Measurements from ENCODE around the gene GPATCH4.
"Not testable (repeated sequence)": the region's sequence is repeated elsewhere in the genome, so short reads cannot be mapped to it uniquely, and the experiment has no call there.

Gene GPATCH4

DNA sequence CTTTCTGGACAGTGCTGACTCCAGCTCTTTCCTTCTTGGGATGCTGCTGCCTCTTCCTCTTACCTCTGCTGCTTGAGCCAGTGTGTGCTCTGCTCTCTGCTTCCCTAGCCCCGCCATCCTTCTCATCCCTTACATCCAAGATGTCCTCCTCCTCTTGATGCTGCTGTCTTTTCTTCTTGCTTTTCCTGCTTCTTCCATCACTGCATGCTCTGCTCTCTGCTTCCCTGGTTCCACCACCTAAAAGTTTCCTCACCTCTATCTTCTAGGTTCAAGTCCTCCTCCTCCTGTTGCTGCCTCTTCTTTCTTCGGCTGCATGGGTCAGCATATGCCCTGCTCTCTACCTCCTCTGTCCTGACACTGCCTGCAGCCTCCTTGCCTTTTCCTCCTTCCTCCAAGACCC, 6.3 kb downstream of the GPATCH4 start:
- no peak for DNase-seq

DNA sequence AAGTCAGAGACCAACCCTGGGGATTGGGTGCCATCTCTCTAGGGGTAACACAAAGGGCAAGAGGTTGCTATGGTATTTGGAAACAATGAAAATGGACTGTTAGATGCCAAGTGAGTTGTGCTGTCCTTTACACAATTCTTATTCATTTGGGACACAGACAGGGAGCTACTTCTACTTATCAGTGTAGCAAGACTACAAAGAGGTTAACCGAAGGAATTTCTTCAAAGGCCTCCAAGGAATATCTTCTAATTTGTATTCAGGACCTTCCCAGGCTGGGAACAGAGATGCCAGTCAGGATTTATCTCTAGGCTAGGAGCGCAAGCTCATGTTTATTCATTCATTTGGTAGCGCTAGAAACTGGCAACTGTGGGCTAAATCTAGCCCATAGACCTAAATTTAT, 7.1 kb downstream of the GPATCH4 start:
- DNase-seq, result no peak

DNA sequence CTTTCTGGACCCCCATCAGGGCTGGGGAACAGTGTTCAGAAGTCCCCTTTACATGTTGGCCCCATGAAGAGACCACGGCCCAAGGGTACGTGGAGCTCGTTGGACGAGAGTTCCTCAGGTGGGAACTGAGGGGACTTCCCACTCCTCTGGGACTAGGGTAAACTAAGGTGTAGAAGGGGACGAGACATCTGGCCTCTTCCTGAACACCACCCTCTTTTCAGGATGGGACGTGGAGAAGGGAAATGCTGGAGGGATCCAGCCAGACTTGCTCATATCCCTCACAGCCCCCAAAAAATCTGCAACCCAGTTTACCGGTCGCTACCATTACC, 7.7 kb downstream of the GPATCH4 start:
- no peak for DNase-seq

DNA sequence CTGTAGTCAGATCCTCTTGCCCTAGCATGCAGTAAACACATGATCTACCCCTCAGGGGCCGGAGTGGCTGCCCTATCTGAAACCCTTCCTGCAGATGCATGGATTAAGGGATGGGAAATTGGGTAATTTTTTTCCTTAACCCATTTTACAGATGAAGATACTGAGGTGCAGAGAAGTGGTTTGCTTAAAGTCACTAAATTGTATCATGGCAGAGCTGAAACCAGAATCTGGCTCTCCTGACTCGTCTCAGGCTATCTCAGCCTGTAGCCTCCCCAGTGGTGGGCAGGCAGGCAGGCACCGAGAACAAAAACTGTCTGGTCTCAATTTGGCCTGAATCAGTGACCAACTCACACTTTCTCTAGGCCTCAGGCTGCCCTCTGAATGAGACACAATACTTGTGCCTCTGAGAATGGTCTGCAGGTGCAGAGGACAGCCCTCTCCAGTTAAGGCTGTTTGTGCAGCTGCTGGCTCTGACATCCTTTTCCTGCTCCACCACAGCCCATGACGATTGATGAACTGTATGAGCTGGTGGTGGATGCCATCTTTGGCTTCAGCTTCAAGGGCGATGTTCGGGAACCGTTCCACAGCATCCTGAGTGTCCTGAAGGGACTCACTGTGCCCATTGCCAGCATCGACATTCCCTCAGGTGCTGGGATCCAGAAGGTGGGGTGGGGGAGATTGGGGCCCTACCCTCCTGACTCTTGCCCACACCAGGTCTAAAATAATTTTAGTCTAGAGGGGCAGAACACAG, 8.2 kb downstream of the GPATCH4 start:
- DNase-seq, result no peak

DNA sequence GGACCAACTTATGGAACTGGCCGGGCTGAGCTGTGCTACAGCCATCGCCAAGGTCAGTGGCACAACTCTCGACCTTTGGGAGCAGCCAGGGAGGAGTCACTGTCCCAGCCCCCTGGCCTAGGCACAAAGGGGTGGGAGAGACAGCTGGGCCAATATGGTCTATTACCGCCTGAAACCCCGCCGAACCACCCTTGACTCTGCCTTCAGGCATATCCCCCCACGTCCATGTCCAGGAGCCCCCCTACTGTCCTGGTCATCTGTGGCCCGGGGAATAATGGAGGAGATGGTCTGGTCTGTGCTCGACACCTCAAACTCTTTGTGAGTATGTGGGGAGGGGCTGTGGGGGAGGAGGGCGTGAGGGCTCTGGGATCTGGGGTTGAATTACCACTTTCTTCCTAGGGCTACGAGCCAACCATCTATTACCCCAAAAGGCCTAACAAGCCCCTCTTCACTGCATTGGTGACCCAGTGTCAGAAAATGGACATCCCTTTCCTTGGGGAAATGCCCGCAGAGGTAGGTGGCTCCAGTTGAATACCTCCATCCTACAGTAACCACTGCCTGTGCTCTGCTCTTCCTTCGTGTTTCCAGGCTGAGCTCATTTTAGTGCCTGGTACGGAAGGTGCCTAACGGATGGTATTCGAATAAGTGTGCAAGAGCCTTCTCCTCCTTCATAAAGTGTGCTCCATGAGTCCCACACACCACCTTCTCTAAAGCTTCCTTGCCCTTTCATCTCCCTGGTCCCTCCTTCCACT, 8.9 kb downstream of the GPATCH4 start:
- DNase-seq, result no peak

DNA sequence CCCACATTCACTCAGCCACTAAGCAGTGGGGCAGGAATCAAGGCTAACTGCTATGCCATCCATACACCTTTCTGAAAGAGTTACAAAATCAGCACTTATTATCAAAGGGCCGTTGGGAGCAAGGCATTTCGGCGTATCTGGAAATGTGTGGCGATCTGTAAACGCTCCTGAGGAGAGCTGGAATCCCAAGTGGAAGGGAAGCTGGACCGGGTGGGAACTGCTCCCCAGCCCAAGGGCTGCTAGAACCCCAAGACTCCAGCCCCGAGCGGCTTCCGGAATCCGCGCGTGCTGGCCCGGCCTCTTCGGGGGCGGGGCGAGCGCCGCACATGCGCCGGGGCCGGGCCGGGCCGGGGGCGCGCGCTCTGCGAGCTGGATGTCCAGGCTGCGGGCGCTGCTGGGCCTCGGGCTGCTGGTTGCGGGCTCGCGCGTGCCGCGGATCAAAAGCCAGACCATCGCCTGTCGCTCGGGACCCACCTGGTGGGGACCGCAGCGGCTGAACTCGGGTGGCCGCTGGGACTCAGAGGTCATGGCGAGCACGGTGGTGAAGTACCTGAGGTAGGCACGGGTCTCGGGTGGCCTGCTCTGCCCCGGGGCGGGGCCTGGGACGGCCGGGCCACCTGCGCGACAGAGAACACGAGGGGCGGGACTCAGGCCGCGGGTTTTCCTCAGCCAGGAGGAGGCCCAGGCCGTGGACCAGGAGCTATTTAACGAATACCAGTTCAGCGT, 9.7 kb downstream of the GPATCH4 start, which contains the start of gene NAXE:
NAXE (plus strand) TSS at position 345 of the 726 bp plus-strand sequence; CDS start at position 374, 29 bp downstream.
- peak; percentile 62 for DNase-seq

DNA sequence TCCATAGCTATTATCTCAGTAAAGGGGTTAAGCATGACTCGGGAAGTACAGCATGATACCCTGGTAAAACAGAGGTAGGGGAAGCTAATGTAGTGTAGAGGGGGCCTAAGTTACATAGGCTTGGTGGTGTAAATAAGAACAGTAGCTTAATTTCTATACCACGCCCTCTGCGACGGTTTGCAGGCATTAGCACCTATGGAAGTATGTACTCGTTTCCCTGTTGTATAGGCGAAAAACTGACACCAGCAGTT, 10.2 kb downstream of the GPATCH4 start:
- DNase-seq, result no peak

DNA sequence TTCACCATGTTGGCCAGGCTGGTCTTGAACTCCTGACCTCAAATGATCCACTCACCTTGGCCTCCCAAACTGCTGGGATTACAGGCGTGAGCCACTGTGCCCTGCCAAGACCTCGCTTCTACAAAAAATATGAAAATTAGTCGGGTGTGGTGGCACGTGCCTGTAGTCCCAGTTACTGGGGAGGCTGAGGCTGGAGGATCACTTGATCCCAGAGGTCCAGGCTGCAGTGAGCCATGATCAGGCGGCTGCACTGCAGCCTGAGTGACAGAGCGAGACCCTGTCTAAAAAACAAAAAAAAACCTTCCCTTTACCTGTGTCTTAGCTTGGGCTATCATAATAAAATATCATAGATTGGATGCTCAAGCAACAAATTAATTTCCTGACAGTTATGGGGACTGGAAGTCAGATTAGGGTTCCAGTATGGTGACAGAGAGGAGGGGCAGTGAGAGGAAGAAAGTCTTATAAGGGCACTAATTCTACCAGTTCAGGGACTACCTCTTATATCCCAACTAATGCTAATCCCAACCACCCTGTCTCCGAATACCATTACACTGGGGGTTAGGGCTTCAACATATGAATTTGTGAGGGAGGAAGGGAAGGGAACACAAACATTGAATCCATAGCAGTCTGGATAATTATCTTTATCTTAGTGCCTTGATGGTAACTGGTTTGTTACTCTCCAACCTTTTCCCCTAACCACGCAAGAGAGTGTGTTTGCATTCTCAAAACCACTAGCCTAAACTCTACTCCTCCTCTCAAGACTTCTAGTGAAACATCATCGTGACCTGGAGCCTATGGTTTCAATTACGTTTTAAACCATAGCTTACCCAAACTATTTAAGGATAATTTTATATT, 10.7 kb downstream of the GPATCH4 start:
- DNase-seq, result no peak

DNA sequence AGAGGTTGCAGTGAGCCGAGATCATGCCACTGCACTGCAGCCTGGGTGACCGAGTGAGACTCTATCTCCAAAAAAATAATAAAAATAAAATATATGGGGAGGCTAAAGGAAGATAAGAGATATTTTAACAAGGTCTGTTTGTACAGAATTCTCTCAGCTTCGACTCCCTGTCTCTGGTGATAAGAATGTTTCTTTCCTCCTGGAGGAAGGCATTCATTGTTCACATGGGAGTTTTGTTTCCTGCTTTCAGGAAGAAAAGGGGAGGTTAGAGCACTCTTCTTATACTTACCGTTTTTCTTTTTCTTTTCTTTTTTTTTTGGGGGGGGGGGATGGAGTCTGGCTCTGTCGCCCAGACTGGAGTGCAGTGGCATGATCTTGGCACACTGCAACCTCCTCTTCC, 11.7 kb downstream of the GPATCH4 start:
- DNase-seq, result no peak

DNA sequence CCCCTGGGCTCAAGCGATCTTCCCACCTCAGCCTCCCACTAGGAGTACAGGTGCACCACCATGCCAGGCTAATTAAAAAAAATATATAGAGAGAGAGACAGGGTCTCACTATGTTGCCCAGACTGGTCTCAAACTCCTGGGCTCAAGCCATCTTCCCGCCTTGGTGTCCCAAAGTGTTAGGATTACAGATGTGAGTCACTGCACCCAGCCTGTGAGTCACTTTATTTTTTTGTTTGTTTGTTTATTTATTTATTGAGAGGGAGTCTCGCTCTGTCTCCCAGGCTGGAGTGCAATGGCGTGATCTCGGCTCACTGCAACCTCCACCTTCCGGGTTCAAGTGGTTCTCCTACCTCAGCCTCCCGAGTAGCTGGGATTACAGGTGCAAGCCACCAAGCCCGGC, 13.4 kb downstream of the GPATCH4 start:
- not testable (repeated sequence) for DNase-seq

DNA sequence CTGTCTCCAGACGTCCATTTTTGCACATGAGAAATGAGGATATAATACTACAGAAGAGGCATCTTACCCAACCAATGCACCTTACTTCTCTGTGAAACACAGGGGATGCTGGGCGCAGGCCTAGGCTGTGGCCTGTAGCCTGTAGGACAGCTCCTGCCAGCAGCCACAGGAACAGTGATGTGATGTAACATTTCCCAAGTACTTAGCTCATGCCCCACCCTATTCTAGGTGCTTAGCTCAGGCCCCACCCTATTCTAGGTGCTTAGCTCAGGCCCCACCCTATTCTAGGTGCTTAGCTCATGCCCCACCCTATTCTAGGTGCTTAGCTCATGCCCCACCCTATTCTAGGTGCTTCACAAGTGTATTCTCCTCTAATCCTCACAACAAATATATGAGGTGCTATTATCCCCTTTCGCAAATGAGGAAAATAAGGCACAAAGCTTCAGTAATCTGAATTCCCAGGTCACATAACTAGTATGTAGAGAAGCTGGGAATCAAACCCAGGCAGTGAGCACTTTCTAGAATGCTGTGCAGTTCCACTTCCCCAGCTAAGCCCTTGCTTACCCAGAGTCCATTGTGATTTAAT, 14.3 kb downstream of the GPATCH4 start:
- DNase-seq, result no peak

DNA sequence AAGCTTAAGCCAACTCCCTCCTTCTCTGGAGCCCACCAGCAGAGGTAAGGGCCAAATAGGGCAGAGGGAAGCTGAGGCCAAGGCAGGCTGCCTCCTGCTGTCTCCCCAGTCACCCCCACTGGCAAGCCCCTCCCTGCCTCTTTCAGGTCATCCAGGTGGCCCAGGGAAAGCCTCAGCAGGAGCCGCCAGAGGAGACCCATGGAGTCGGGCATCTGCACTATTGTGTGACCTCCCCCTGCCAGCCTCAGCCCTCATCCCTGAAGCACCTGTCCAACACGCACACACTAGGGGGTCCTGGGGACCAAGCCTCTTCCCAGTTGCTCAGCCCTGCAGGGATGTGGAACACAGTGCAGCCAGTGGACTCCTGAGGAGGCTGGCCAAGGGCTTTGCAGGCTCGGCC, 15.0 kb downstream of the GPATCH4 start:
- DNase-seq, result no peak

DNA sequence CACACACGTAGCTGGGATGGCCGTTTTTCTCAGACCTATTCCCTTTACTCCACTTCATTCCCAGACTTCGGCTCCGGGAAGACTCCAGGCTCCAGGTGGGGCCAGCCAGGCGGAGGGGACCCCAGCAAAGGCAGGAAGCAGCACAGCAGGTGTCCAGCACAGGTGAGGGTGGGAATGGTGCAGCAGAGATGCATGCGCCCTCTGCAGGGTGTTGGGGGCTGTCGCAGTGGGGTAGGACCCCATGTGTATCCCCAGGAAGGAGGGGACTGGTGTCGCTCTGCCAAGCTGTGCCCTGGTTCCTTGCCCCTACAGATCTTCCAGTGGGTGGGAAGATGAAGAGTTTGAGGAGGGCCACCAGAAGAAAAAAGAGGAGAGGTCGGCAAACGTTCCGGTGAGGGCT, 16.5 kb downstream of the GPATCH4 start:
- DNase-seq, result no peak

DNA sequence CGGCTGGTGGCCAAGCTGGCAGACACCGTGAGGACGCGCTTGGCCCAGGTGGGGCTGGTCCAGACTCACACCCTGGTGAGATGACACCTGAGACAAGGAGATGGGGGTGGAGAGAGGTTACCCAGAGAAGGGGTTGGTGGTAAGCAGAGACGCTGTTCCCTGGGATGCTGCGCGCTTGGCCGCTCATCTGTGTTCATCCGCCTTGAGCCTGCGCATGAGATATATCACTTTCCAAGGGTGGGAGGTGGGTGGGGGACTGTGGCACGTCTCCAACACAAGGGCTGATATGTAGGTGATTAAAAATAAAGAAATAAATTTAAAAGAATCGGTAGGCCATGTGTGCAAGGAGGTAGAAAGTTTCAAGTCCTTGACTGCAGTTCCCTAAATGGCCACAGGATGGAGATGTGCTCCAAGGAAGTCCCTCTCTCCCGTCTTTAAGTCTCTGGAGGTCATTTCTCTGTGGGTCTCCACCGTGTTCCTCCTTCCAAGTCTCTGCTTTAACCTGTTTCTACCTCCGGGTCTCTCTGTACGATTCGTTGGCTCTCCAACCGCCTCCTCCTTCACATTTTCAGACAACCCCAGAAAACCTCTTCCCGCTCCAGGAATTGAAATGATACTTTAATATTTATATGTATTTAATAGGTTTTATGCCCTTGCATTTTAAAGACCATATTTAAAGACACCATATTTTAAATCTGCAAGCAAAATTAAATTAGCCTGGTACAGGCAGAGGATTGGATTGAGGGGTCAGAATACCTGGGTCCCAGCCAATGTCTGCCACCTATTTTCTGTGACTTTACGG, 17.3 kb downstream of the GPATCH4 start:
- peak; percentile 73 for DNase-seq

DNA sequence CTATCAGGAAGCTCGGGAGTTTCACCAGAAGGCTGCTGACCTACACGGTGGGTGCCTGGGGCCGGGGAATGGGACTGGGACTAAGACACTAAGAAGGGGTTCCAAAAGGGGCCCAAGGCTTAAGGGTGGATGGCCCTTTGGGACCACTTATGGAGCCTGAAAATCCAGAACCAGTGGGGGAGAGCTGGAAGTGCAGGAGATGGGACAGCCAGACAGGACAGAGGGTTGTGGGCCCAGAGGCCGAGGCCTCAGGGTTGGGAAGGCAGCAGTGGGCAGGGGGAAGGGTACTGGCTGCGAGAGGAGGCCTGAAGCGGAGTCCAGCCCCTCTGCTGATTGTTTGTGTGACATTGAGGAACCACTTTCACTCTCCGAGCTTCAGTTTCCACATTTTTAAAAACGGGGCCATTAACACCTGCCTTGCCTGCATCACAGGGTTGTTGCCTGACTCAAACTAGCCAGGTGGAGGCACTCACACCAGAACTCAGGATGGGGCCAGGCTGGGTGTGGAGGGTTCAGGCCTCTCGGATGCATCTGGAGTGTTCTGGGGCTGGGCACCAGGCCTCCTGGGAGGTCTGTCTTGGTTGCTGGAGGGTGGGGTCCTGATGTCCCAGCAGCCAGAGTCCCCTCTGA, 18.8 kb downstream of the GPATCH4 start:
- DNase-seq, result no peak

DNA sequence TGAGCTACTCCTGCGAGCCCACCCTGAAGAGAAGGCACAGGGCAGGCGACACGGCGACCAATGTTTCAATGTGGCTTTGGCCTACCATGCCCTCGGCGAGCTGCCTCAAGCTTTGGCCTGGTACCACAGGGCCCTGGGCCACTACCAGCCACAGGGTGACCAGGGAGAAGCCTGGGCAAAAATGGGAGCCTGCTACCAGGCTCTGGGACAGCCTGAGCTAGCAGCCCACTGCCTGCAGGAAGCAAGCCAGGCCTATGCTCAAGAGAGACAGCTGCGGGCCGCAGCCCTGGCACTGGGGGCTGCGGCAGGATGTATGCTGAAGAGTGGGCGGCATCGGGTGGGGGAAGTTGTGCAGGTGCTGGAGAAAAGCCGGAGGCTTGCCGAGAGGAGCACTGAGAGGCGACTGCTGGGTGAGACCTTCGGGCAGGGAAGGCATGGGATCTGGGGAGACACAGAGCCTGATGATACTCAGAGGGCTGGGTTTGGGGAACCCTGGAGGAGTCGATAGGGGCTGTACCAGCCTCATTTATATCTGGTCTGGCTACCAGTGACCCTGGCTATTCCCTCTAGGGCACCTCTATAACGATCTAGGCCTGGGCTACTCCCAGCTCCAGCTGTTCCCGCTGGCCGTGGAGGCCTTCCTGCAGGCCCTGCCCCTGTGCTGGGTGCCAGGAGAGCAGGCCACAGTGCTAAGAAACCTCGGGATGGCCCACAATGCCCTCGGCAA, 19.5 kb downstream of the GPATCH4 start:
- DNase-seq, result no peak

DNA sequence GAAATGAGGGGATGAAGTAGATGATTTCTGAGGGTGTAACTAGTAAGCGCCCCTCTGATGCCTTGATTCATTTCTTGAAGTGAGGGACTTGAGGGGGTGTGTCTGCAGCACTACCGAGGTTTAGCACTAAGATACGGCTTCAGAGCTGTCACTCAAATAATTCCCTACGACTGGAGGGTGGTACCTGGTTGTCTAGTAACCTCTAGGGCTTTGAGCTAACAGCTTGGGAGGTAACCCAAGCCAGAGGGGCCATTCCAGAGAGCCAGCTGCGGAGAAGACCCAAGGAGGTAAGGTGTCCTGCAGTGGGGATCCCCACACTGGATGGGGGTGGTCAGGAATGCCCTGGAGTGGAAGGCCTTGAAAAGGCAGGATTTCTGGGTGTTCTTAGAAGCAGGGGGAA, 21.8 kb downstream of the GPATCH4 start, which contains the start of gene TTC24:
TTC24 (plus strand) TSS at position 252 of the 400 bp plus-strand sequence. CDS start 1,642 bp downstream, outside the sequence.
- no peak for DNase-seq

DNA sequence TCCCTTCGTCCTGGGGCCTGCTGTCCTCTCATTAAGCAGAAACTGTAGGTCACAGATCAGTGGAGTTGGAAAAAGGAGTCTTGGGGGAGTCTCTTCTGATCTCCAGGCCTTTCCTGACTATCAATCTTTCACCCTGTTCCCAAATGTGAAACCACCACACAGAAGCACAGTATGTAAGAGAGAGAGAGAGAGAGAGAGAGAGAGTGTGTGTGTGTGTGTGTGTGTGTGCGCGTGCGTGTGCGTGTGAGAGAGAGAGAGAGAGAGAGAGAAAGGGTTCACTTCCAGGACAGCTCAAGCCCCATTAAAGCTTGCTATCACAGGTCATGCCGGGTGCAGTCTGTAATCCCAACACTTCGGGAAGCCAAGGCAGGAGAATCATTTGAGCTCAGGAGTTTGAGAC, 23.2 kb downstream of the GPATCH4 start:
- DNase-seq, result no peak

DNA sequence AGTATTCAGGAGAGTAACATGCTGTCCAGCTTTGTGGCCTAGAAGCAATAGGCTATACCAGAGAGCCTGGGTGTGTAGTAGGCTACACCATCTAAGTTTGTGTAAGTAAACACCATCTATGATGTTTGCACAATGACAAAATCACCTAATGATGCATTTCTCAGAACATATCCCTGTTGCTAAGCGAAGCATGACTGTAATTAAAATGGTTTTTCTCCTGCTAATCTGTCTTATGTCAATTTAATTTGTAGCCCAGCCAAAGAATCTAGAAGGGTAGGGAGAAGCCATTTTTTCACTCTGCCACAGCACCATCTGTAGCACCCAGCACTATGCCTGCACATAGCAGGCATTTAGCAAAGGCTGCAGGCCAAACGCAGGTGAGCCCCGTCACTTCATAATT, 23.7 kb downstream of the GPATCH4 start:
- no peak for DNase-seq

DNA sequence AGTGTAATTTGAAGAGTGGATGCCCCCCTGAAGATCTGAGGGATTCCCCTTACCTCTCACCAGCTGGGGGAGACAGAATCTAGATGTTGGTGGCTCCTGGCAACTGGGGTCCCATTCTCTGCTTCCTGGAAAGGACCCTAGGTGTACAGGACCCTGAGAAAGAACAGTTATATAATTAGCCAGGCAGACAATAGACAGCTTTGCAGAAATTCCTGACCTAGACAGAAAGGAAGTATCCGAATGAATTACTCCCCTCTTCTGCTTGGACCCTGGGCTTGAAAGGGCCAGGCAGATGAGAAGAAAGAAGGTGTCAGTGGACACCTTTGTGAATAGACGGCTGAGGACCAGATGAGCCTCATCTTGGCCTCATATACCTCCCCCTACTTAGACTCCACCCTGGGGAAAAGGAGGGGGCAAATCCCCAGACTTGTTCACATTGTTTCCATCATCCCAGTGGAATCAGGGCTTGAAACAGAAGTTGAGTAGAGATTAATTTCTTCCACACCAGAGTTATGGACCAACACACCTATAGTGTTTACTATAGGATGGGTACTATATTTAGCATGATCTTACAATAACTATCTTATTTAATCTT, 27.1 kb downstream of the GPATCH4 start:
- no peak for DNase-seq

Measured in effector CD4-positive, alpha-beta T cell (primary cell).